Left lung (tissue), 10 donors: ENCODE results near the gene BCL2L1. TPM values are rescaled to one million over a fixed set of nuclear protein-coding genes. Genes with fewer than 3 reads are reported as not detected.
A peak's percentile ranks its signal among the peaks of the same experiment; 100 is the strongest.

Experiments used
- ATAC-seq: fragments of 200-7000 bp; cut with Tn5 transposase; one replicate; pipeline ENCODE4 v1.9.1; 2020; ENCODE audit warnings: moderate library complexity
- DNase-seq, 4 donors: peaks; one replicate each; pipeline ENCODE4 v3.0.0-alpha.2; 2013 to 2020
- H3K27ac ChIP-seq, 2 donors: fragments of 200-600 bp; sonication (generic) in 1 of 2; one replicate each; pipeline versions ENCODE4 v1.5.0 to v1.8.0; 2020 to 2021
- H3K27me3 ChIP-seq, 2 donors: fragments of 200-600 bp; sonication (generic) in 1 of 2; one replicate each; pipeline versions ENCODE4 v1.5.0 to v1.8.0; 2020 to 2021
- H3K36me3 ChIP-seq, 2 donors: fragments of 200-600 bp; sonication (generic) in 1 of 2; one replicate each; pipeline versions ENCODE4 v1.5.0 to v1.8.0; 2020 to 2021
- H3K4me1 ChIP-seq, 2 donors: fragments of 200-600 bp; one replicate each; pipeline ENCODE4 v1.8.0; 2021
- H3K4me3 ChIP-seq, 2 donors: fragments of 200-600 bp; sonication (generic) in 1 of 2; one replicate each; pipeline versions ENCODE4 v1.5.0 to v1.8.0; 2020 to 2021; ENCODE audit warnings: mild to moderate bottlenecking in 1 of 2
- H3K9me3 ChIP-seq, 2 donors: fragments of 200-600 bp; sonication (generic) in 1 of 2; one replicate each; pipeline versions ENCODE4 v1.5.0 to v1.8.0; 2020 to 2021
- CTCF ChIP-seq, 2 donors: fragments of 200-600 bp; sonication (generic) in 1 of 2; IDR thresholded peaks; one replicate each; pipeline versions ENCODE4 v1.5.0 to v1.8.0; 2021; ENCODE audit warnings: antibody characterized with exemption in 2 of 2
- intact Hi-C, 2 donors: fragments of 100-400 bp; cut with DNase I; formaldehyde crosslinking; loops; one replicate each; pipeline versions ENCODE4 v1.11.2 to v1.14.2; 2022
- polyA plus RNA-seq, 6 donors: library from polyadenylated mRNA; unstranded; fragments of 120-200 nt; gene quantifications; one replicate each; pipeline ENCODE4 v1.2.1, GENCODE V29; 2013; ENCODE audit not compliant: insufficient read length in 6 of 6
- total RNA-seq, 2 donors: library from RNA; stranded (reverse); fragmentation: NEBNext Ultra II Directional; extraction: Animal tissue kit (Norgen Biotek cat#: 25700); gene quantifications; one replicate each; pipeline ENCODE4 v1.2.1, GENCODE V29; 2021
- donor health status: DM: no; HTN: yes; CAD: no.
- donor health status: DM: no; HTN: no; CAD: no.

BCL2L1 gene
- total and polyA plus RNA-seq, 8 donors = 43.3 to 181 (median 56.7) TPM

GRCh38 chr20:31678389-31679356 is 44.0 kb downstream of the BCL2L1 start:
- H3K9me3 ChIP-seq = no peaks in the 10 kb centered on the region
- no peak overlapping the region for H3K4me3 ChIP-seq
- DNase-seq (no peak), ATAC-seq (peak; percentile 65)
- TF ChIP-seq CTCF (IDR thresholded peaks at IDR 0.05) = no peak
- peaks cover 0 to 43% of the 10 kb centered on the region in 2 donors for H3K36me3 ChIP-seq
- intact Hi-C loops = no loop called here
- H3K4me1 ChIP-seq = peaks cover 36 to 95% of the 10 kb centered on the region in 2 donors
- H3K27me3 ChIP-seq = no peaks in the 10 kb centered on the region
- H3K27ac ChIP-seq = peak overlapping the region in 1 of 2 donors; percentile 77

GRCh38 chr20:31677553-31678260 is 45.0 kb downstream of the BCL2L1 start:
- DNase-seq (no peak), ATAC-seq (no peak)
- H3K36me3 ChIP-seq = peaks cover 0 to 49% of the 10 kb centered on the region in 2 donors
- no peaks in the 10 kb centered on the region for H3K27me3 ChIP-seq
- intact Hi-C loops = no loop called here
- no peak for TF ChIP-seq CTCF (IDR thresholded peaks at IDR 0.05)
- peaks cover 42 to 96% of the 10 kb centered on the region in 2 donors for H3K4me1 ChIP-seq
- H3K27ac ChIP-seq = peak overlapping the region; percentile 0 to 77
- H3K9me3 ChIP-seq = no peaks in the 10 kb centered on the region
- no peak overlapping the region for H3K4me3 ChIP-seq

GRCh38 chr20:31676609-31676989 is 46.1 kb downstream of the BCL2L1 start:
- ATAC-seq (no peak), DNase-seq (no peak)
- Histone ChIP-seq H3K9me3 (no peaks in the 10 kb centered on the region), H3K27ac (peak overlapping the region; percentile 50 to 77), H3K27me3 (no peaks in the 10 kb centered on the region), H3K4me3 (no peak overlapping the region), H3K36me3 (peaks cover 0 to 54% of the 10 kb centered on the region in 2 donors), H3K4me1 (peaks cover 50 to 100% of the 10 kb centered on the region in 2 donors)
- intact Hi-C loops = no loop called here
- no peak for TF ChIP-seq CTCF (IDR thresholded peaks at IDR 0.05)

- intact Hi-C loops = no loop called here
- no peak for DNase-seq
- peak overlapping the region; percentile 50 to 77 for H3K27ac ChIP-seq
- no peaks in the 10 kb centered on the region for H3K9me3 ChIP-seq
- H3K4me3 ChIP-seq = peak overlapping the region in 1 of 2 donors; percentile 16
- H3K4me1 ChIP-seq = peaks cover 56 to 100% of the 10 kb centered on the region in 2 donors
- no peak for TF ChIP-seq CTCF (IDR thresholded peaks at IDR 0.05)
- H3K36me3 ChIP-seq = peaks cover 0 to 48% of the 10 kb centered on the region in 2 donors
- ATAC-seq = peak; percentile 5
- H3K27me3 ChIP-seq = no peaks in the 10 kb centered on the region
Observed at GRCh38 chr20:31675828-31676608, 46.6 kb downstream of the BCL2L1 start.
